Measurements from ENCODE around the gene PAGE2.
"Not testable (repeated sequence)": the region's sequence is repeated elsewhere in the genome, so short reads cannot be mapped to it uniquely, and the experiment has no call there.

Gene PAGE2

GRCh38 chrX:55127692-55128091 lies 38.9 kb downstream of the PAGE2 start:
- DNase-seq (ENCODE audit: low spot score), result no peak

GRCh38 chrX:55129361-55129760 lies 40.5 kb downstream of the PAGE2 start:
- DNase-seq (ENCODE audit: low spot score), result no peak

- no peak for DNase-seq (ENCODE audit: low spot score)
Measured at GRCh38 chrX:55130481-55130880, 41.7 kb downstream of the PAGE2 start.

- no peak for DNase-seq (ENCODE audit: low spot score)
Measured at GRCh38 chrX:55132416-55132815, 43.6 kb downstream of the PAGE2 start.

- no peak for DNase-seq (ENCODE audit: low spot score)
Measured at GRCh38 chrX:55135171-55135570, 46.4 kb downstream of the PAGE2 start.

GRCh38 chrX:55140800-55141199 lies 52.0 kb downstream of the PAGE2 start:
- not testable (repeated sequence) for DNase-seq (ENCODE audit: low spot score)
